GM19099 (cell line): ENCODE results near the gene ITGB1.

Experiments
- POLR2A ChIP-seq: IDR thresholded peaks from 3 replicates; pipeline ENCODE4 v1.6.1; 2011; ENCODE audit warnings: low read depth; ENCODE audit not compliant: insufficient read length; ENCODE audit errors: extremely low read depth

ITGB1 gene

DNA sequence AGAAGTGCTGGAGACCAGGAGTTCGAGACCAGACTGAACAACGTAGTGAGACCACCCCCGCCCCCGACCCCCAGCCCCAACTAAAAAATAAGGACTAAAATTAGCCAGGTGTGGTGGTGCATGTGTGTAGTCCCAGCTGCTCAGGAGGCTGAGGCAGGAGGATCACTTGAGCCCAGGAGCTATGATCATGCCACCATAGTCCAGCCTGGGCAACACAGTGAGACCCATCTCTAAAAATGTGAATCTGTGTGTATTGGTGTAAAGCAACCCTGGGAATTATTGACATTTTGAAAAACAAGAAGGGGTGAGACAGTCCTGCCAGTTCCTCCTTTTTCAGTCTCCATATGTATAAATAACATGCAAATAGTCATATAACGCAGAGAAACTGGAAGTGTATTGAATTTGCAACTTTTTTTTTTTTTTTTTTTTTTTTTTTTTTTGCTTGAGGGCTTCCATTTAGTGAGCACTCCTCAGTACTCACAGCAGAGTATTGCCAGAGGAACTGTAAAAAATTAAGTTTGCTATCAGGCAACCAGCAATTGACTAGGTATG lies 3.4 kb upstream of the ITGB1 start:
- TF ChIP-seq POLR2A = no peak

GRCh38 chr10:32960022-32960421 lies 2.0 kb upstream of the ITGB1 start:
- no peak for TF ChIP-seq POLR2A

DNA sequence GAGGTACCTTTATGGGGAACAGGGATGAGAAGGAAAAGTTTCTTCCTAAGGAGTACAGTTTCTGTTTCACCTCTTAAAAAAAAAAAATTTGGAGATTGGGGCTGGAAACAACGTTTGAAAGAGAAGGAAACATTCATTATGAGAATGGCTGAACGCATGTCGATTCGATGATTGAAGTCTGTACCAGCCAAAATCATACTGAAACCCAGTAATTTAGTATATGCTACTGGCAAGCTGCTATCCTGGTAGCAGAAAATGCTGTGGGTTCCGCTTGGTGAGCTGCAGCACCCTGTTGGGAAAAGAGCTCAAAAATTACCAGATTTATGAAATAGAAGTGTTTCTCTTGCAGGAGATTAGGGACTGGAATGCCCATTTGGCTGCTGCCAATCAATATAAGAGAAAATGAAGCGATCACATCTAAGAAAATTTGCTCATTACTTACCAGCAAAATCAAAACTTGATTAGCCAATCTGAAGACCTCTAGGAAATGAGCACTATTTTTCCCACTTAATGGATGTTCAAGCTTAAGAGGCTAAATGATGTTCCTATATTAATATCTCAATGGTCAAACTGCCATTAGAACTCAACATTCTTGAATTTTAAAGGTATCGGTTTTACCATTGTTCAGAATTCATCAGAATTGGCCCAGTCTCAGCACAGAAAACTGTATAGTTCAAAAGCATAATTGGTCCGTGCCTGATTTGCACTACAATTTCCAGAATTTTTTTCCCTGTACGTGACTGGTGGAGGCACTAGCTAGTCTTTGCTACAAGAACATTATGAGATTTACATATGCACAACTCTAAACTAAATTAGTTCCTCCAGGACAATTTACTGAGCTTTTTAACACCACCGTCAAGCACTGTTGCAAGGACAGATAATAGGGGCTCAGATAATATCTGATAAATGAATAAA lies 1.2 kb upstream of the ITGB1 start:
- no peak for TF ChIP-seq POLR2A

DNA sequence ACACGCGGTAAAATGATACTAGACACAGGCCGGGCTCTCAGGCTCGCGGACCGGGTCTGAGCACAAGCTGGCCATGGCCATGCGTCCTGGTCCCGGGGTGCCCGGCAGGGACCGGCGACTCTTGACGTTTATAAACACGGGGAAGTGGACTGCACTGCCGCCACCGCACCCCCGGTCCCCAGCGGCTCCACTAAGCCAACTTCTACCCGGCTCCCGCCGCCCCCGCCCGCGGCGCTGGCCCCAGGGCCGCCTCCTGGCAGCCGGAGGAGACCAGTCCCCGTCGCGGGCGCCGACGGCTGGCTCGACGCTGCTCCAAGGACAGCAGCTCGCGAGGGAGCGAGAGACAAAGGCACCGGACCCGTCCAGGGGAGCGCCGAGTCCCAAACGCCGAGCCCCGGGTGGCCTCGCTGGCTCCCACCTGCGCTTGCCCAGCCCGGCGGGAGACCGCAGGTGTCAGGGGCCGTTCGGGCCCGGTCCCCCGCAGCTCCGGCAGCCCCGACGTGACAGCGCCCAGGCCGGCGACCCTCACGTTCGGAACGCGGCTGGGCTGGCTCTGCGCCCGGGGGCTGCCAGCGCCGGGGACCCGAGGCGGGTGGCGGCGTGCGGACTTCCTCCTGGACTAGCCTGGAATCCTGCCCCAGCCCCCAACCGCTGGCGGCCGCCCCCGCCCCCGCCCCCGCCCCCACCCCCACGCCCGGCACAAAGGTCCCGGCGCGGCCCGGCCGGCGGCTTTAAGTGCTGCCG lies 517 bp downstream of the ITGB1 start:
- TF ChIP-seq POLR2A = no peak

GRCh38 chr10:32956365-32957197 lies 1.4 kb downstream of the ITGB1 start:
- TF ChIP-seq POLR2A = no peak

- TF ChIP-seq POLR2A = no peak
Measured at GRCh38 chr10:32955790-32956189, 2.2 kb downstream of the ITGB1 start.

DNA sequence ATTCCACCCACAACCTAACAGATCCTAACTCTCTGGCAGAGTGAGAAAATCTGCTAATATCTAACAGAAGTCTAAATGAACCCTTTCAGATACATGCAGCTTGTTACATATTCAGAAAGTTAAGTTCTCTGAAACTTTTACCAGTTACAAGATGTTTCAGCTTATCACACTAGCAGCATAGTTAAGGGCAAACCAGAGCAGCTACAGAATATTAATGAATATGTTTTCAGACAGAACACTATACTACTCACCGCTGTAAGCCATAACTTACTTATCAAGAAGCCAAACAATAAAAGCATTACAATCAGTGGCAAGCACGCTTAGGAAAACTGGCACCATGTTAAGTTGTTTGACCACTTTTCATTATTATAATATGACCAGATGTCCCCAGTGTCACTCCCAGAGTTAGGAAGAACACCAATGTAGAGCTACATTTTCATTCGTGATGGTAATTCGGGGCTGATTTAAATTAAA lies 2.7 kb downstream of the ITGB1 start:
- TF ChIP-seq POLR2A = no peak

DNA sequence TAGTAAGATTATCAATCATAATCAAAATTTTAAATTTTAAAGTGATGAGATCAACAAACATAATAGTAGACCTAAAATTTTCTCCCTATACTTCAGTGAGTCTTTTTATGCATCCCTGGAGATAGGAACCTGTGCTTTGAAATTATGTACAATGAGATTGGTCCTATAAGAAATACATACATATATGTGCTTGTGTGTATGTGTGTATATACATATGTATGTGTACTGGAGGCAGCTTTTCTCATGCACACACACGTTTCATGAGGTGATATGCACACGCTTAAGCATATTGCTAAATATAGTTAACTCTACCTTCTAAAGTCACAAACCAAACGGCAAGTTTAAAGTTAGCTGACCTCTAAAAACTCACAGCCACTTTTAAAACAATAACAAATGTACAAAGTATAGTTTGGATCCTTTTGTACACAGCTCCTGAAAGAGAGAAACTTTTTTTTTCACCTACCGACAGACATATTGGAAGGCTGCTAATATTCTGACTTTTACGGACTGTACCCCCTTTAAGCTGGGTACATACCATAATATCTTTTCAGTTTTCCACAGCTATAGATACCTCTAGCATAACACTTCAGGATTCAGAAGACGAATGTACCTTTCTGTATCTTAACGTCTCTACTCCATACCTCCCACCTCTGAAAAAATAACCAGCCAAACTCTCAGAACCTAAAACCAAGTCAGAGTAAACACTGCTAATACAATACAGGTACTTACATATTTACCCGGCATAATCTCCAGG lies 3.3 kb downstream of the ITGB1 start:
- no peak for TF ChIP-seq POLR2A

- no peak for TF ChIP-seq POLR2A
Measured at GRCh38 chr10:32954080-32954479, 4.0 kb downstream of the ITGB1 start.

DNA sequence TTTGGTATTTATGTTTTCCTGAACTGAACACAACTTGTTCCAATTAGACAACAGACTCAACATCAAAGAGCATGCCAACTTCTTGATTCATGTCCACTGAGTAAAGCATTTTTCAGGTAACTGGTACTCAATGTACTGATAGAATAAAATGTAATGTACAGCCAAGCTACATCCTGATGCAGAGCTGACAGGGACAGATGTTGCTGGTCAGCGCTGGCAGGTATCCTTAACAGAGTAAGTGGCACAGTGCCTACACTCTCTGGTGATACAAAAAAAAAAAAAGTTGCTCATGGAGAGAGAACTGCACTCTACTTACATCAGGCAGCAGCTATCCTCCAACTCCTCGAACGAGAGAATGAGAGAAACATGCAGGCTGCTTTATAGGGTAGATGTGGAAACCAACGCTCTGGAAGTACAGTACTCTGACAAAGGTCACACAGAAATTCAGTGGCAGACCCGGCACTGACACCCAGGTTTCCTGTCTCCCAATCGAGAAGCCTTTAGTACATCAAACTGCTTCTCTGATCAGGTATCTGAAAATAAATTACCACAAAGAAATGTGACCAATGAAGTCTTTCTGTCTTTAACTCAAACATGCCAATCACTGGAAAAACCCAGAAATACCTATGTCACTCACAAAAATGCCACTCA lies 4.6 kb downstream of the ITGB1 start:
- TF ChIP-seq POLR2A = no peak

GRCh38 chr10:32952541-32953276 lies 5.3 kb downstream of the ITGB1 start:
- TF ChIP-seq POLR2A = no peak

- TF ChIP-seq POLR2A = no peak
Measured at GRCh38 chr10:32952094-32952493, 5.9 kb downstream of the ITGB1 start.

GRCh38 chr10:32951111-32951510 lies 6.9 kb downstream of the ITGB1 start:
- TF ChIP-seq POLR2A = no peak
